DND-41 (cell line): ENCODE data around the gene RBMS3.

Experiments used
- CTCF ChIP-seq: IDR thresholded peaks from 2 replicates; pipeline ENCODE4 v1.5.1; 2012; ENCODE audit warnings: borderline replicate concordance, low read length, moderate library complexity, mild to moderate bottlenecking; ENCODE audit not compliant: poor library complexity, severe bottlenecking; ENCODE audit errors: extremely low read depth
- EZH2 ChIP-seq: IDR thresholded peaks from 3 replicates; pipeline ENCODE4 v1.6.1; 2012; ENCODE audit warnings: borderline replicate concordance, low read depth, mild to moderate bottlenecking, moderate library complexity, low read length, inconsistent platforms; ENCODE audit not compliant: severe bottlenecking

GRCh38 chr3:29281344-29282241 lies 722 bp downstream of the RBMS3 start:
- TF ChIP-seq CTCF (no peak), EZH2 (no peak)
